Esophagus muscularis mucosa (tissue), 4 donors: ENCODE measurements around the gene RHOBTB1. TPM values are rescaled to one million over a fixed set of nuclear protein-coding genes. Genes with fewer than 3 reads are reported as not detected.

Source experiments
- DNase-seq: peaks from one replicate; pipeline ENCODE4 v3.0.0-alpha.2; 2017; ENCODE audit errors: extremely low spot score
- H3K27ac ChIP-seq, 4 donors: fragments of 200-600 bp; sonication (generic); replicated peaks in 1 of 4; 1 replicate in 3 of 4; 2 replicates in 1 of 4; pipeline ENCODE4 v1.5.1; 2016 to 2019; ENCODE audit warnings: mild to moderate bottlenecking in 1 of 4
- H3K27me3 ChIP-seq, 4 donors: fragments of 200-600 bp; sonication (generic); one replicate each; pipeline versions ENCODE4 v1.5.1 to v1.6.0; 2016 to 2019
- H3K36me3 ChIP-seq, 4 donors: fragments of 200-600 bp; sonication (generic); one replicate each; pipeline ENCODE4 v1.5.1; 2016 to 2019
- H3K4me1 ChIP-seq, 4 donors: fragments of 200-600 bp; sonication (generic); one replicate each; pipeline ENCODE4 v1.5.1; 2016 to 2019
- H3K4me3 ChIP-seq, 4 donors: fragments of 200-600 bp; sonication (generic); 1 replicate in 2 of 4; 2 replicates in 2 of 4; pipeline ENCODE4 v1.5.1; 2016 to 2019; ENCODE audit warnings: mild to moderate bottlenecking in 4 of 4, moderate library complexity in 1 of 4
- H3K9me3 ChIP-seq, 4 donors: fragments of 200-600 bp; sonication (generic); 1 replicate in 3 of 4; 2 replicates in 1 of 4; pipeline ENCODE4 v1.5.1; 2016 to 2019
- EP300 ChIP-seq: sonication (generic); formaldehyde crosslinking; IDR thresholded peaks from one replicate; pipeline ENCODE4 v1.6.1; 2017; ENCODE audit warnings: antibody characterized with exemption
- POLR2A ChIP-seq: fragments of 450-650 bp; IDR thresholded peaks from one replicate; pipeline ENCODE4 v1.6.1; 2017; ENCODE audit warnings: antibody characterized with exemption, moderate library complexity, mild to moderate bottlenecking, low read depth
- POLR2AphosphoS5 ChIP-seq, 2 donors: sonication (generic); formaldehyde crosslinking; IDR thresholded peaks; one replicate each; pipeline ENCODE4 v1.6.1; 2017; ENCODE audit warnings: antibody characterized with exemption in 2 of 2
- WGBS: methylation state at CpG from one replicate; pipeline ENCODE4 v1.1.5; 2018; 5-methylcytosine and 5-hydroxymethylcytosine counted together
- intact Hi-C: fragments of 100-400 bp; cut with DNase I; formaldehyde crosslinking; loops from one replicate; pipeline ENCODE4 v1.15.1; 2023
- total RNA-seq, 4 donors: library from RNA; depleted of rRNA; stranded (reverse); fragments of >200 nt; gene quantifications; one replicate each; pipeline versions ENCODE4 v1.1.0 to v1.2.1, GENCODE V29; 2016
- TF ChIP-seq, protein P1 (sequence below), 3 experiments: fragments of 200-600 bp in 2 of 3; fragments of 450-650 bp in 1 of 3; sonication (generic) in 2 of 3; IDR thresholded peaks; one replicate each; pipeline ENCODE4 v1.5.1; 2017 to 2019; ENCODE audit warnings: antibody characterized with exemption in 3 of 3, mild to moderate bottlenecking in 2 of 3, moderate library complexity in 1 of 3

The RHOBTB1 gene
- total RNA-seq, 4 donors from 2014 or later: 16.7 to 39.2 (median 20.1) TPM

DNA sequence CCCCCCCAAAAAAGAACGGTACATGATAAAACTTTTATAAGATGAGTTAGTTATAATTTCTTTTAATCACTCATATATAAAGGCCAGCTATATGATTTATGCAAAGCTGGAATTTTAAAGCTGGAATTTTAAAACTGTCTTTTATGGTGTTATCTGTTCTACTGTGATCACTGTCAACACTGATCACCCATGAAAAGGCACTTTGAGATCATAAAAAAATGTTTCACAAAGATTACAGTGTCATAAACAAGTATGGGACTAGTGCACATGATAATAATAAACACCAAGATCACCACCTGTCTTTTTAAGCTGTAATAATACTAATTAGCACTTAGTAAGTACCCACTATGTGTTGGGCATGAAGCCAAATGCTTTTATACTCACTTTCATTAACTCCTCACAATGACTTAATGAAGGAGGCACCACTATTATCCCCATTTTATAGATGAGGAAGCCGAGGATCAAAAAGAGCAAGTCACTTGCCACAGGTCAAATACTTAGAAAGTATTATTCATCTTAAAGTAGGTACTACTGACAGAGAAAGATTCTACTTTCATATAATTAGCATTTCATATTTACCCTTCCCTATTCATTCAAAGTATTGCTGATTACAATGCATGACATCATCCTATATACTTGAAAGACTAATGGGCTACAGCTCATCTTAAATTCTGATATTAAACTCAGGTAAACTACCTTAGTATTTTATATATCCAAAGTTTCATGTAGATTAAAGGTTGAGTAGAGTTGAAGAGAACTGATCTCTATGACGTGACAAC, 8.3 kb upstream of the RHOBTB1 start:
- H3K4me3 ChIP-seq: no peak overlapping the region
- no peaks in the 10 kb centered on the region for H3K27me3 ChIP-seq
- no peaks in the 10 kb centered on the region for H3K36me3 ChIP-seq
- TF ChIP-seq POLR2A (no peak), EP300 (no peak), POLR2AphosphoS5 (IDR thresholded peaks at IDR 0.05) (no peak)
- TF ChIP-seq, protein P1, sequence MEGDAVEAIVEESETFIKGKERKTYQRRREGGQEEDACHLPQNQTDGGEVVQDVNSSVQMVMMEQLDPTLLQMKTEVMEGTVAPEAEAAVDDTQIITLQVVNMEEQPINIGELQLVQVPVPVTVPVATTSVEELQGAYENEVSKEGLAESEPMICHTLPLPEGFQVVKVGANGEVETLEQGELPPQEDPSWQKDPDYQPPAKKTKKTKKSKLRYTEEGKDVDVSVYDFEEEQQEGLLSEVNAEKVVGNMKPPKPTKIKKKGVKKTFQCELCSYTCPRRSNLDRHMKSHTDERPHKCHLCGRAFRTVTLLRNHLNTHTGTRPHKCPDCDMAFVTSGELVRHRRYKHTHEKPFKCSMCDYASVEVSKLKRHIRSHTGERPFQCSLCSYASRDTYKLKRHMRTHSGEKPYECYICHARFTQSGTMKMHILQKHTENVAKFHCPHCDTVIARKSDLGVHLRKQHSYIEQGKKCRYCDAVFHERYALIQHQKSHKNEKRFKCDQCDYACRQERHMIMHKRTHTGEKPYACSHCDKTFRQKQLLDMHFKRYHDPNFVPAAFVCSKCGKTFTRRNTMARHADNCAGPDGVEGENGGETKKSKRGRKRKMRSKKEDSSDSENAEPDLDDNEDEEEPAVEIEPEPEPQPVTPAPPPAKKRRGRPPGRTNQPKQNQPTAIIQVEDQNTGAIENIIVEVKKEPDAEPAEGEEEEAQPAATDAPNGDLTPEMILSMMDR (IDR thresholded peaks at IDR 0.05): no peak
- H3K9me3 ChIP-seq: no peaks in the 10 kb centered on the region
- intact Hi-C loops: no loop called here
- no peaks in the 10 kb centered on the region for H3K4me1 ChIP-seq
- WGBS: 88% methylated on average over 3 of the region's 3 CpGs
- H3K27ac ChIP-seq: no peak overlapping the region
- no peak for DNase-seq

DNA sequence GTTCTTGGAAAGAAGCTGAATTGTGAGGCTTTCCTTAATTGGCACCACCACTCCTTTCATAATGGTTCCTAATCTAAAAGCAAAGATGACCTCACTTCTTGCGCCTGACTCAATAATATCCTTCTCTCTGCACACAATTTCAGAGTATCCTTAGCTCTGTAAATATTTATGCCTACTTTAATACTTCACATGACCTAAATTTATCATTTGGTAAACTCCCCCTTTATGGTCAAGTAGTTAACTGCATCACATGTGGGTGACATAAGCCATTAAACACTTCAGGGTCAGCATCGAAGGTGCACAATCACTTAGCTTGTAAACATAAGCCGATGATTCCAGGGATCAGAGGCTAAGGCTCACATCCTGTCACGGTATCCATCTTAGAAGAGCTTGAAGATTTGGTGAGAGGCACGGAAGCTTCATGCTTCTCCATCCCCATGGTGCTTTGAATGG, 7.3 kb upstream of the RHOBTB1 start:
- no peaks in the 10 kb centered on the region for H3K36me3 ChIP-seq
- intact Hi-C loops: no loop called here
- H3K27ac ChIP-seq: no peak overlapping the region
- no peaks in the 10 kb centered on the region for H3K4me1 ChIP-seq
- WGBS: 83% methylated on average over 5 of the region's 5 CpGs
- H3K4me3 ChIP-seq: no peak overlapping the region
- no peaks in the 10 kb centered on the region for H3K9me3 ChIP-seq
- DNase-seq: no peak
- TF ChIP-seq POLR2A: no peak
- TF ChIP-seq EP300: no peak
- TF ChIP-seq, protein P1 (IDR thresholded peaks at IDR 0.05): no peak
- TF ChIP-seq POLR2AphosphoS5 (IDR thresholded peaks at IDR 0.05): no peak
- H3K27me3 ChIP-seq: no peaks in the 10 kb centered on the region

DNA sequence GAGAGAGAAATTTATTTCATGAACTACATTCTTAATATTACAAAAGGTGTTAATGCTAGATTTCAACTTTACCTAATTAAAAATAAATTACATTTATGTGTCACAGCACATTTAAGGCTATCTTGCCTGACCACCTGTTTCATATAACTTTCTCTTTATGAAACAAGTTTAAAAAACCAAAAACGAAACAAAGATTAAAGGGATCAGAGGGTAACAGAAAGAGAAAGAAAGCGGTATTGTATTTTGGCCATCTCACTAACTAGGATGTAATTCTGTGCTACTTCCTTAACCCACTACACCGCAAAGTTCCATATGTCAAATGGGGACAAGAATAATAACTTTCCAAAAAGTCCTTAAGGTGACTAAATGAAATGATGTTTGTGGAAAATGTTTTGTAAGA, 6.3 kb upstream of the RHOBTB1 start:
- TF ChIP-seq, protein P1 (IDR thresholded peaks at IDR 0.05): no peak
- no peak for TF ChIP-seq EP300
- TF ChIP-seq POLR2A: no peak
- no peak for TF ChIP-seq POLR2AphosphoS5 (IDR thresholded peaks at IDR 0.05)
- Histone ChIP-seq H3K4me1 (peaks cover 0 to under 1% (median 0%) of the 10 kb centered on the region in 4 donors), H3K27ac (no peak overlapping the region), H3K9me3 (no peaks in the 10 kb centered on the region), H3K27me3 (no peaks in the 10 kb centered on the region), H3K4me3 (no peak overlapping the region), H3K36me3 (no peaks in the 10 kb centered on the region)
- no peak for DNase-seq
- intact Hi-C loops: no loop called here
- 89% methylated on average over 3 of the region's 3 CpGs for WGBS

DNA sequence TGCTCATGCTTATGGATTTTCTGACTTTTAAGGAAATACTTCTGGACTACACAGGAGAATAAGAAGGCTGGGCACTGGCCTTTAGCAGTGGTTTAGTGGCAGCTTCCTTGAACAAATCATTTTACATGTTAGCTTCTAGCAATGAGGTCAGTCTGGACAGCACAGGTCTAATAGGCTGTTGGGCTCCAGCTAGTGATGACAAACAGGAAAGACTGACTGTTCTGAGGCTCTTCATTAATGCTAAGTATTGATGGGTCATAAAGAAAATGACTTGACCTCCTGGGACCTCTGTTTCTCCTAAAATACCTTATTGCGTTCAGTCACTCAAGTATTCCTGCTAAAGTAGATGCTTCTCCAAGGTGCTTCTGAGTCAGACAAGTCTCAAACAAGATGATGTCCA, 4.9 kb upstream of the RHOBTB1 start:
- no peak for DNase-seq
- intact Hi-C loops: no loop called here
- Histone ChIP-seq H3K4me3 (no peak overlapping the region), H3K36me3 (no peaks in the 10 kb centered on the region), H3K27me3 (no peaks in the 10 kb centered on the region), H3K27ac (no peak overlapping the region), H3K9me3 (no peaks in the 10 kb centered on the region), H3K4me1 (peaks cover 7 to 12% (median 7%) of the 10 kb centered on the region in 4 donors)
- TF ChIP-seq POLR2A: no peak
- TF ChIP-seq, protein P1 (IDR thresholded peaks at IDR 0.05): no peak
- no peak for TF ChIP-seq EP300
- TF ChIP-seq POLR2AphosphoS5 (IDR thresholded peaks at IDR 0.05): no peak
- 100% methylated on average over 1 of the region's 1 CpG for WGBS
